HG02571 (cell line): Measurements from ENCODE around the gene KDM1B.
"Not testable (repeated sequence)": the region's sequence is repeated elsewhere in the genome, so short reads cannot be mapped to it uniquely, and the experiment has no call there.

Experiments used
- ATAC-seq: cut with Tn5 transposase; IDR thresholded peaks from one replicate; pipeline ENCODE4 v1.9.1; 2021; ENCODE audit warnings: mild to moderate bottlenecking, moderate library complexity; ENCODE audit not compliant: unreplicated experiment

Gene KDM1B

GRCh38 chr6:18148304-18149025 is 6.8 kb upstream of the KDM1B start:
- ATAC-seq: no peak

- not testable (repeated sequence) for ATAC-seq
Measured at GRCh38 chr6:18151391-18151790, 3.8 kb upstream of the KDM1B start.

- no peak for ATAC-seq
Measured at GRCh38 chr6:18151801-18152200, 3.4 kb upstream of the KDM1B start.

- ATAC-seq: no peak
Measured at GRCh38 chr6:18153311-18153703, 1.9 kb upstream of the KDM1B start.

- peak; percentile 58 for ATAC-seq
Measured at GRCh38 chr6:18154507-18155149, 594 bp upstream of the KDM1B start, which contains the start of gene TPMT. TSS of gene TPMT (minus strand) at chr6:18155077. CDS start at chr6:18149127, 5,950 bp downstream.

- ATAC-seq: peak; percentile 25
Measured at GRCh38 chr6:18155864-18156421, 721 bp downstream of the KDM1B start.

GRCh38 chr6:18160911-18161310 is 5.7 kb downstream of the KDM1B start:
- no peak for ATAC-seq

- ATAC-seq: no peak
Measured at GRCh38 chr6:18161431-18161830, 6.2 kb downstream of the KDM1B start.

GRCh38 chr6:18162401-18162800 is 7.2 kb downstream of the KDM1B start:
- no peak for ATAC-seq

GRCh38 chr6:18165751-18166150 is 10.5 kb downstream of the KDM1B start:
- ATAC-seq: no peak

GRCh38 chr6:18166312-18167036 is 11.3 kb downstream of the KDM1B start:
- ATAC-seq: no peak

- no peak for ATAC-seq
Measured at GRCh38 chr6:18168264-18168663, 13.0 kb downstream of the KDM1B start.

GRCh38 chr6:18171871-18172270 is 16.6 kb downstream of the KDM1B start:
- no peak for ATAC-seq

- ATAC-seq: not testable (repeated sequence)
Measured at GRCh38 chr6:18176198-18176597, 21.0 kb downstream of the KDM1B start.

GRCh38 chr6:18177286-18177965 is 22.2 kb downstream of the KDM1B start:
- no peak for ATAC-seq

GRCh38 chr6:18178960-18179615 is 23.9 kb downstream of the KDM1B start:
- ATAC-seq: no peak

- no peak for ATAC-seq
Measured at GRCh38 chr6:18179770-18180356, 24.6 kb downstream of the KDM1B start.

GRCh38 chr6:18182568-18182967 is 27.3 kb downstream of the KDM1B start:
- no peak for ATAC-seq

- no peak for ATAC-seq
Measured at GRCh38 chr6:18183766-18184165, 28.5 kb downstream of the KDM1B start.

- no peak for ATAC-seq
Measured at GRCh38 chr6:18185624-18186023, 30.4 kb downstream of the KDM1B start.
